ENCODE results near the gene ISM1.

DNA sequence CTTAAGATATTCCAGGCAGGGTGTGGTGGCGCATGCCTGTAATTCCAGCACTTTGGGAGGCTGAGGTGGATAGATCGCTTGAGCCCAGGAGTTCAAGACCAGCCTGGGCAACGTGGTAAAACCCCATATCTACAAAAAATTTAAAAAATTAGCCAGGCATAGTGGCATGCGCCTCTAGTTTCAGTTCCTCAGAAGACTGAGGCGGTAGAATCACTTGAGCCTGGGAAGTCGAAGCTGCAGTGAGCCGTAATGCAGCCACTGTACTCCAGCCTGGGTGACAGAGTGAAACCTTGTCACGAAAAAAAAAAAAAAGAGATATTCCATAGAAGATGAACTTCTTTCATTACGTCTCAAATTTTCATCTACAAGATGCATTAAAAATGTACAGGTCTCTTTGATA is 46.7 kb upstream of the ISM1 start:
- no peak for TF ChIP-seq POLR2A (IDR thresholded peaks at IDR 0.05; ENCODE audit: low read depth, low read length)
- no peak for TF ChIP-seq POLR2AphosphoS5 (IDR thresholded peaks at IDR 0.05; ENCODE audit: low read depth, low read length)
- TF ChIP-seq TAF1 (IDR thresholded peaks at IDR 0.05; ENCODE audit: low read depth, low read length), result no peak

All from GM12891 (cell line).